IPS-NIHi11 (cell line): ENCODE results near the gene TECR.
A peak's percentile ranks its signal among the peaks of the same experiment; 100 is the strongest.
"Not testable (repeated sequence)": the region's sequence is repeated elsewhere in the genome, so short reads cannot be mapped to it uniquely, and the experiment has no call there.

Source experiments
- DNase-seq: peaks from one replicate; pipeline ENCODE4 v3.0.0; 2012; ENCODE audit warnings: mixed read lengths, low spot score

Gene TECR, protein sequence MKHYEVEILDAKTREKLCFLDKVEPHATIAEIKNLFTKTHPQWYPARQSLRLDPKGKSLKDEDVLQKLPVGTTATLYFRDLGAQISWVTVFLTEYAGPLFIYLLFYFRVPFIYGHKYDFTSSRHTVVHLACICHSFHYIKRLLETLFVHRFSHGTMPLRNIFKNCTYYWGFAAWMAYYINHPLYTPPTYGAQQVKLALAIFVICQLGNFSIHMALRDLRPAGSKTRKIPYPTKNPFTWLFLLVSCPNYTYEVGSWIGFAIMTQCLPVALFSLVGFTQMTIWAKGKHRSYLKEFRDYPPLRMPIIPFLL

GRCh38 chr19:14529254-14530004 is at the start of gene TECR:
TSS of gene TECR (plus strand) at chr19:14529594. CDS start at chr19:14529697, 103 bp downstream.
- DNase-seq = peak; percentile 91

DNA sequence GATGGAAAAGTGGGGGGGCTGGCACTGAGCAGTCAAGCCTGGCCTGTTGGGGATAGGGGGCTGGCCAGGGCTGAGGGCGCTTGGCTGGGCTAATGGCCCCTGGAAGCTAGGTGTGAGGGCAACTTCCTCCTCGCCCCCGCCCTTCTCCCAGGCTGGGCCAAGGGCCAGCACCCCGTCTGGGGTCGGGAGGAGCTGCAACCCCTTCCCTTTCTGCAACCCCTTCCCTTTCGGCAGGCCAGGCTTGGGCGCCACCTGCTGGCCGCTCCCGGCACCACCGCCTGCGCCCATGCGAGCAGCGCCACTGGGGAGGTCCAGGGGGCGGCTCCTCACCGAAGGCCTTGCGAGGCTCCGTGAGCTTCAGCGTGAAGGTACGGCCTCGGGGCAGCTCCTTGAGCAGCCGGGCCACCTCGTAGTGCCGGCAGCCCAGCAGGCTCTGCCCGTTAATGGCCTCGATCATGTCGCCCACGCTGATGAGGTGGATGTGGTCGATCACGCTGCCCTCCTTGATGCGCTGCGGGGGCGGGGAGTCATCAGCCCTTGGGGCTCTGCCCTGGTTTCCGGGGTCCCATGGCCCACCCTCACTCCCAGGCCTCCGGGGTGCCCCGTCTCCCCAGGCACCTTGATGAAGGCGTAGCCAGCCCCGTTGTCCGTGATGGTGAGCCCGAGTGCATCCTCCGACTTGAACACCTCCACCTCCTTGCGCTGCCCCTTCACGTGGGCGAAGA is 49.3 kb upstream of the TECR start:
- DNase-seq = peak; percentile 96

GRCh38 chr19:14480700-14481079 is 48.7 kb upstream of the TECR start:
- no peak for DNase-seq

DNA sequence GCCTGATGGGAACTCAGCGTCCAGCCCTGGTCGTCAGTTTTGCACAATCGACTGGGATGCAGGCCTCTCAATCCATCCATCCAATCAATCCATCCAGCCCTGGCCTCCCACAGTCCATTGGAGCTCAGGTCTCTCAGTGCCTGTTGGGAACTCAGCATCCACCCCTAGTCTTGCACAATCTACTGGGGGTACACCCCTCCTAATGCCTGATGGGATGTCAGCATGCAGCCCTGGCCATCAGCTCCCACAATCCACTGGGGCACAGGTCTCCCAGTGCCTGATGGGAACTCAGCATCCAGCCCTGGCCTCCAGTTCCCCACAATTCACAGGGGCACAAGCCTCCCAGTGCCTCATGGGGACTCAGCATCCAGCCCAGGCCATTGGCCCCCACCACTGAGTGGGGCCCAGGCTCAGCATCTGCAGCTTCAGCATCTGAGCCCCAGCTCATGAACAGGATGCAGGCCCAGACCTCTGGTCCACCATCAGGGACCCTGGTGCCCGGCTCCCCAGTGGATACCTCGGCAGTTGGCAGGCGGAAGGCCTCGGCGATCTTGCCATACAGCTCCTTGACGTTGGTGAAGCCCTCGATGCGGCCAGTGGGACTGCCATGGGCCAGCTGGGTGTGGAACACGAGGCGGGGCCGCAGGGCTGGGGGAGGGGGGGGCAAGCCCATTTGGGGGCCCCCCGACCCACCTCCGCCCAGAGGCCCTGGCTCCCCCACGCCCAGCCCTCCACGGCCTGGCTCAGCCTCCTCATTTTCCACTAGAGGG is 47.0 kb upstream of the TECR start:
- DNase-seq = no peak

GRCh38 chr19:14487370-14488125 is 41.8 kb upstream of the TECR start:
- DNase-seq = no peak

DNA sequence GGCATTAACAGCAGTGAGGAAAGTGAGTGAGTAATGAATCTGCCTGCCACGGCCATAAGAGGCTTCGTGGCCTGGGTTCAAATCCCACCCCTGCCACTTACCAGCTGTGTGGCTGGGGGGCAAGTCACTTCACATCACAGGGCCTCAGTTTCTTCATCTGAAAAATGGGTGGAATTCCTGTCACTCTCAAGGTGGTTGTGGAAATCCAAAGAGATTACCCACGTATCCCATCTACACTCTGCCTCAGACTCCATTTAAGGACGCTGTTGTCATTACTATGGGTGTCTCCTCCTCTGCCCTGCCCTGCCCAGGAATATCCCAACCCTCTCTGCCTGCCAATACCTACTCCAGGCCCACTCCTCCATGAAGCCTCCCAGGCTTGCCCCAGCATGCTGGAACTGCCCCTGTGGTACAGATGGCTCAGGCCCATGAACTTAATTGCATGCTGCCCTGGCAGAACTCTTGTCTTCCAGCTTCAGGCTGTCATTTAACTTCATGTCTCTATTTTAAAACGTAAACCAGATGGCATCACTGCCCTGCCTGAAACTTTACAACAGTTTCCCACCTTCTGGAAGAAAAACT is 36.5 kb upstream of the TECR start:
- no peak for DNase-seq

DNA sequence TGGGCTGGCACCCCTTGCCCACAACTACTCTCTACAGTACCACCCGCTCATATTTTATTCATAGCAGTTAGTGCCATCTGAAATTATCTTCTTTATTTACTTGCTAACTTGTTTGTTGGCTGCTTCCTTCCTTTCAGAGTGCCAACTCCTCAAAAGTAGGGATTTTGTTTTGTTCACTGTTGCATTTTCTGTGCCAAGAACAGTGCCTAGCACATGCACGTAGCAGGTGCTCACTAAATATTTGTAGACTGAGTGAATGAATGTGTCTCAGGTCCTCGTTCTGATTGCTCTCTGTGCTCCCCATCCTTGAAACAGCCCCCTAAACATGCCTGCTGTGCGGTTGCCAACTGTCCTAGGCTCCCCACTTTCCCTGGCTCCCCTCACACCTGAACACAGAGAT is 35.0 kb upstream of the TECR start:
- no peak for DNase-seq

DNA sequence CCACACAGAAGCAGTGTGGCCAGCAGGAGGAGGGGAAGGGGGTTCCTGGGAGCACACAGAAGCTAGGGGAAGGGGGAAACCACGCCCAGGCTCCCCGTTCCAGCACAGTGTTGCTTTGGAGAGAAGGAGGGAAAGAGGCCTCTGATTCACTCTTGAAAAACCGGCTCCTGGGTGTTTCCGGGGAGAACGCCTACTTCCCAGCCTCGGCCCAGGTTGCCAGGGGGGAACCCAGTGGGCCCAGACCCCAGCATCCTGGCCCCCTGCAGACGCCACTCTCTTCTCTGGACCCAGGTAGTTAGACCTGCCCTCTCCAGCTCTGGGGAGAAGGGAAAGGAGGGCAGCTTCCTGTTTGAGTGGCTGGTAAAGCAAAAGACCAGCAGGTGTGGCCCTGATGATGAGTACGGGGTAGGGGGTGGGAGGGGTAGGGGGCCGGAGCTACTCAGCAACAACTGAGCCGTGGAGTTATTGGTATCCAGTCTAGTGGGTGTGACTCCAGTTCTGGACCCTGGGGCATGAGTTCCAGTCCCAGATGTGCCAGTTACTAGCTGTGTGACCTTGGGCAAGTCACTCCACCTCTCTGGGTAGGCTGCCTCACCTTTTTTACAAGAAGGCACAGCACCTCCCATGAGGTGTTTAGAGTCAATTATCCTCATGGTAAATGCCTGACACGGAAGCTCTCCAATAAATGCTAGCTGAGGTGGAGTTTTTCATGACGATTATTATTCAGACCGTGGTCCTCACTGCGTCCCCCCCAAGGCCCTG is 34.3 kb upstream of the TECR start:
- DNase-seq = peak; percentile 27

DNA sequence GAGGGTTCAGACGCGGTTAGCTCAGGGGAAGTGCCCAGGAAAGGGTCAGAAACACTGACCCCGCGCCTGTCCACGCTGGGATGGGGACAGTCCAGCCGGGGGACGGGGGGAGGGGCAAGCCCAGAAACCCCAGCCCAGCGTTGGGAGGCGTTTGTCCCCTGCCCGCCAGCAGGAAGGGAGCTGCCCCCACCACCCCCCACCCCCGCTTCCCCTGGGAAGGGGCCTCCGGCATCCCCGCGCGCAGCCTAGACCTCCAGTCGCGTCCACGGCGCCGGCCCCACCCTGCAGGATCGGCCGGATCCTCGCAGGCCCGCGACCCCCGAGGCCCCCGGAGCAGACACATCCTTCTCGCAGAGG is 33.7 kb upstream of the TECR start:
- no peak for DNase-seq

GRCh38 chr19:14496029-14496833 is 33.2 kb upstream of the TECR start, which contains the start of gene GIPC1:
TSS of gene GIPC1 (minus strand) at chr19:14496127. CDS start at chr19:14482976, 13,151 bp downstream.
- DNase-seq = peak; percentile 100

- DNase-seq = no peak
Measured at GRCh38 chr19:14496834-14497227, 32.6 kb upstream of the TECR start.

DNA sequence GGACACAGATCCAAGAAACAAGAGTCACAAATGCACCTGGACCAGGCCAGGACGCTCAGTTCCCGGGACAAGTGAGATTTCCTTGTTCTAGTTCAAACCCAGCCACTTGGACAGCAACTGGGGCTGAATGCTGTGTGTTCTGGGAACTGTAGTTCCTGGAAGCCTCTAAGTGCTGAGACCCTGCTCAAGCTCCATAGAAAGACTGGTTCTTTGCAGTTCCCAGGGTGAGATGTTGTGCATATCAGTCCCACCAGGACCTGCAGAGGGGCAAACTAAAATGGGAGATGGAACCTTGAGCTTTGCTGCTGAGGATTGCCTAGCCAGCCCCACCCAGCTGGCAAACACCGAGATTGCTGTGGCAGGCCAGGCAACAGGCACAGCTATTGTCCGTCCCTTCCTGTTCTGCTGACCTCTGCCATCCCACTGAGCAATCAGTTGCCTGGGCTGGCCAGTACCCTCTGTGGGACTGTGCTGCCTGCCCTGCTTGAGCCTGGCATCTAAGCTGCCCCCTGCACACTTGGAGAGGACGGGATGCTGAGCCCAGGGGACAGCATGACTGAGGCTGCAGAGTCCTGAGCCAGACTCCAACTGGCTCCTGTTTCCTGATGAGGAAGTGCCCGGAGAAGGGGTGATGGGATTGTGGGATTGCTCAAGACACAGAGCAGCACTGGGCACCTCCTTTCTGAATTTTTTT is 32.0 kb upstream of the TECR start:
- peak; percentile 29 for DNase-seq

GRCh38 chr19:14502334-14503092 is 26.9 kb upstream of the TECR start:
- DNase-seq = no peak

DNA sequence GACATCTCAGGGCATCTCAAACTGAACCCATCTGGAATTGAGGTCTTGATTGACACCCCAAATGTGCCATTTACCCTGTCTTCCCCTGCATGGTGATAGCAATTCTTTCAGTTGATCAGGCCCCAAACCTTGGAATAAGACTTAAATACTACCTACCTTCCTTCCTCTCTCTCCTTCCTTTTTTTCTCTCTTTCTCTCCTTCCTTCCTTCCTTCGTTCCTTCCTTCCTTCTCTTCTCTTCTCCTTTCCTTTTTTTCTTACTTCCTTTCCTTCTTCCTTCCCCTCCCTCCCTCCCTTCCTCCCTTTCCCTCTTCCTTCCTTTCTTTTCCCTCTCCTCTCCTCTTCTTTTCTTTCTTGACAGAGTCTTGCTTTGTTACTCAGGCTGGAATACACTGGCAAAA is 26.1 kb upstream of the TECR start:
- DNase-seq = no peak

- not testable (repeated sequence) for DNase-seq
Measured at GRCh38 chr19:14504575-14504974, 24.8 kb upstream of the TECR start.

GRCh38 chr19:14505488-14506239 is 23.7 kb upstream of the TECR start:
- DNase-seq = peak; percentile 92
